CD4-positive, alpha-beta T cell treated with Interferon gamma for 1 hour (primary cell): ENCODE data around the gene SETDB1.

Experiments used
- DNase-seq: peaks from one replicate; pipeline ENCODE4 v3.0.0-alpha.2; 2020

Gene SETDB1

GRCh38 chr1:151006327-151007052 is 80.3 kb downstream of the SETDB1 start, which contains the start of gene MINDY1:
Gene MINDY1 (minus strand): TSS chr1:151006902. CDS start chr1:151002617, 4,285 bp downstream.
- peak; percentile 49 for DNase-seq

GRCh38 chr1:151007853-151008243 is 81.7 kb downstream of the SETDB1 start:
- no peak for DNase-seq

- peak; percentile 98 for DNase-seq
Measured at GRCh38 chr1:151008244-151009205, 82.4 kb downstream of the SETDB1 start, which contains the start of gene PRUNE1. Gene PRUNE1 (plus strand): TSS chr1:151008449. CDS start chr1:151008633, 184 bp downstream.

GRCh38 chr1:151009206-151009587 is 83.0 kb downstream of the SETDB1 start:
- no peak for DNase-seq

GRCh38 chr1:151009674-151010345 is 83.6 kb downstream of the SETDB1 start:
- no peak for DNase-seq

GRCh38 chr1:151010346-151010726 is 84.2 kb downstream of the SETDB1 start:
- no peak for DNase-seq

- no peak for DNase-seq
Measured at GRCh38 chr1:151011154-151011850, 85.1 kb downstream of the SETDB1 start.

- no peak for DNase-seq
Measured at GRCh38 chr1:151012684-151013471, 86.7 kb downstream of the SETDB1 start.

- DNase-seq: no peak
Measured at GRCh38 chr1:151013518-151013917, 87.4 kb downstream of the SETDB1 start.
